GM18520 (cell line): ENCODE measurements around the gene MANF.

ENCODE experiments used
- ATAC-seq: cut with Tn5 transposase; IDR thresholded peaks from one replicate; pipeline ENCODE4 v1.9.1; 2021; ENCODE audit not compliant: unreplicated experiment

The MANF gene

DNA sequence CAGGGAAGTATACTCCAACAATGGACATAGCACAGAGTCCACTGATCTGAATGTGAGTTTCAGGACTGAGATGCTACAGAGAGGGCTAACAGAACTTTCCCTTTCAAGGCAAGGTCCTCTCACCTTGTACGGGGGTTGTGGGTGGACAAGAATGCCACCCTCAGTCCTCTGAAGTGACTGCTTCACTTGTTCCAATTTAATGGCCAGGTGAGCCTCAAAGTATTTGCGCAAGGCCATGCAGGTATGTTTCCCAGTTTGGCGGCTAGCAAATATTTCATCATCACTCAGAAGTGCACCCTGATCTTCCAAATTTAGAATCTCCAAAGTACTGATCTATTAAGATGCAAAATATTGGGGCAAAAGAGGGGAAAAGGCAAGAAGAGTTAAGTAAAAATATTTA lies 44.0 kb downstream of the MANF start:
- no peak for ATAC-seq

GRCh38 chr3:51434110-51434509 lies 49.0 kb downstream of the MANF start:
- no peak for ATAC-seq

DNA sequence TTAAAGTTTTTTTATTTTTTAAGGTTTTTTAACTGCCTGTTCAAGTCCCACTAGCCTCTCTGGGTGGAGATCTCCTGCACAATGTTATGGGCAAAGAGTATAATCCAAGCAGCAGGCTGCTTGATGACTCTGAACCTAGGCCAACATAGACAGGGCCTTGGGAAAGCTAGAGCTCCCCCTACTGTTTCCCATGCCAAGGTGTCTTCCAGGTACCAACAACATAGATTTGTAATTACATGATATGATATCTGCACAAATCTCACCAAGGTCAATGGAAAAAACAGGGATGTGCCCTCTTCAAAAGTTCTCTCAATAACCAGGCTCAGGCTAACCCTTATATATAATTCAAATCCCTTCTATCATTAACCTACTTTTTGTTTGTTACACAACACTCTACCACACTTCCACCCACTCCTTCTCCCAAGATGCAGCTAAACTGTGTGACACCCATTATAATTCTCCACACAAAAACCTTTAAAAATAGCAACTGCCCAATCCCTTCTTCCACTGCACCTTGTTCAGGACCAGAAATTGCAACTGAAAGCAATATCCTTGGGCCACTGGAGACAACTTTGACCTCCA lies 49.7 kb downstream of the MANF start:
- ATAC-seq: no peak

DNA sequence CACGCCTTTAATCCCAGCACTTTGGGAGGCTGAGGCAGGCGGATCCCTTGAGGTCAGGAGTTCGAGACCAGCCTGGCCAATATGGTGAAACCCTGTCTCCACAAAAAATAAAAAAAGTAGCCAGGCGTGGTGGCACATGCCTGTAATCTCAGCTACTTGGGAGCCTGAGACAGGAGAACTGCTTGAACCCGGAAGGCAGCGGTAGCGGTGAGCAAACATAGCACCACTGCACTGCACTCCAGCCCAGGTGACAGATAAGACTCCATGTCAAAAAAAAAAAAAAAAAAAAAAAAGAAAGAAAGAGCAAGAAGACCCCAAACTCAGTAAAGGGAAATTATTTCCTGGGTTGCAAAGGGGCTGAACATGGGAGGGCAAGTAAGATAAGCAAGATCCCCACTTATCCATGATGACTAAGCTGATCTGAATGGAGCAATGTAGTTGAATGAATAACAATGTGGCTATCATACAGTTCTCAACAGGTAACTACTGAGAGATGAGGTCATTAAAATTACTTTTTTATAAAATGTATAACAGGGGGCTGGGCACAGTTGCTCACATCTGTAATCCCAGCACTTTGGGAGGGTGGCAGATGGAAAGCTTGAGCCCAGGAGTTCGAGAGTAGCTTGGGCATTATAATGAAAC lies 52.0 kb downstream of the MANF start:
- ATAC-seq: no peak
